ENCODE results near the gene HS2ST1.
A peak's percentile ranks its signal among the peaks of the same experiment; 100 is the strongest.
"Not testable (repeated sequence)": the region's sequence is repeated elsewhere in the genome, so short reads cannot be mapped to it uniquely, and the experiment has no call there.

HS2ST1 gene

DNA sequence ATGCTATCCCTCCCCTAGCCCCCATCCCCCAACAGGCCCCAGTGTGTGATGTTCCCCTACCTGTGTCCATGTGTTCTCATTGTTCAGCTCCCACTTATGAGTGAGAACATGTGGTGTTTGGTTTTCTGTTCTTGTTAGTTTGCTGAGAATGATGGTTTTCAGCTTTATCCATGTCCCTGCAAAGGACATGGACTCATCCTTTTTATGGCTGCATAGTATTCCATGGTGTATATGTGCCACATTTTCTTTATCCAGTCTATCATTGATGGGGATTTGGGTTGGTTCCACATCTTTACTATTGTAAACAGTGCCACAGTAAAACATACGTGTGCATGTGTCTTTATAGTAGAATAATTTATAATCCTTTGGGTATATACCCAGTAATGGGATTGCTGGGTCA, 152.3 kb downstream of the HS2ST1 start:
- DNase-seq (ENCODE audit: low spot score), result not testable (repeated sequence)

DNA sequence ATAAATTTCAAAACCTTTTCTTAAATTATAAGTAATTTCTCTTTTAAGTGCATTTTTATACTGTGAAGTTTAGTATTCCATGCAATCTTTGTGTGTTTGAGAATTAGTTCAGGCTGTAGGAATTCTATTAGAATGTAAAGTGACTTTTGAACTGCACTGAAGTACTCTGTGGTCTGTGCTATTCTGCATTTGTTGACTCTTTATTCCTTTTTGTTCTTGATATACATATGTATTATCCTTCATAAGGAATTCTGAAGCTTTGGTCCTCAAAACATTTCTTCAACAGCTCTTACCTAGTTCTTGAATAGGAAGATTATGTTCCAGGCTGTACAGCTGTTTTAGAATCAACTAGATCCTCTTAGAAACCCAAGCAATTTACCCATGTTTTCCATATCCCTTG, 158.0 kb downstream of the HS2ST1 start:
- DNase-seq (ENCODE audit: low spot score), result no peak

DNA sequence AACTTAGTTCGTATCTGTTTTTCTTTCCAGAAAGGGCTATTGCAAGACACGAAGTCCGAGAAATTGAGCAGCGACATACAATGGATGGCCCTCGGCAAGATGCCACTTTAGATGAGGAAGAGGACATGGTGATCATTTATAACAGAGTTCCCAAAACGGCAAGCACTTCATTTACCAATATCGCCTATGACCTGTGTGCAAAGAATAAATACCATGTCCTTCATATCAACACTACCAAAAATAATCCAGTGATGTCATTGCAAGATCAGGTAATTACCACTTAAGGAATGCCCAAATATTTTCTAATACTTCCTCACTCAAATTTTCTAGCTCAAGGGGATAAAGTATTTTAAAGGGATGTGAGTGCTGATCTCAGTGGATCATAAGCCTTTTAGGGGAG, 158.5 kb downstream of the HS2ST1 start:
- DNase-seq (ENCODE audit: low spot score), result no peak

DNA sequence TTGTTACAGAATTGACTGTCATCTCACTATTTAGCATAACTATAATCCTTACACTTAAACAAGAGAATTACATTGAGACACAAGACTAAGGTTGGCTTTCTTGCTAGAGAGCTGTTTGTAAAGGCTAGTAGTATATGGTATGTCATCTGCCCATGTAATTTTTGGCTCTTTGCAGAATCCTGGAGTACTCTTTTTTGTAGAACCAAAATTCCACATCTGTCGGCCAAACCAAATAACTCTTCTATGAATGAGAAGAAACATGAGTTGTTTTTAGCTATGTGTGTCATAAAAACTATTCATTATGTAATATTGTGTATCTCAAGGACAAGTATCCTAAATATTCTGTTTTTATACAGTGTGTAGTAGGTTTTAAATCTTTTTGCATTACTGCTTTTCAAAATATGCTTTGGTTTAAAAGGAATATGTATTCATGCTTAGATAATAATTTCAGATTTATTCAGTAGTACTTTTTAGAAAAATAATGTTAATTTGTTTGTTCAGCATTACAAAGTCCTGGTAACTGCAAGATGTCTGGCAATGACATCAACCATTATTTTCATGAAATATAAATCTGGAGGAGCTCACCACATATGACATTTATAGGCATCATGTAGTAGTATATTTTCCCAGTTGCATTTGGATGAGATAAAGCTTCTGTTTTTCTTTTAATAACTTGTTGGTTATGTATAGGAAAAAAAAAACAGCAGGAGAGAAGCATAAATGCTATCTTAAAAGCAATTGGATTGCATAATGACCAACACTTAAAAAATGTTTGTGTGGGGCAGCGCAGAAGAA, 159.8 kb downstream of the HS2ST1 start:
- no peak for DNase-seq (ENCODE audit: low spot score)

DNA sequence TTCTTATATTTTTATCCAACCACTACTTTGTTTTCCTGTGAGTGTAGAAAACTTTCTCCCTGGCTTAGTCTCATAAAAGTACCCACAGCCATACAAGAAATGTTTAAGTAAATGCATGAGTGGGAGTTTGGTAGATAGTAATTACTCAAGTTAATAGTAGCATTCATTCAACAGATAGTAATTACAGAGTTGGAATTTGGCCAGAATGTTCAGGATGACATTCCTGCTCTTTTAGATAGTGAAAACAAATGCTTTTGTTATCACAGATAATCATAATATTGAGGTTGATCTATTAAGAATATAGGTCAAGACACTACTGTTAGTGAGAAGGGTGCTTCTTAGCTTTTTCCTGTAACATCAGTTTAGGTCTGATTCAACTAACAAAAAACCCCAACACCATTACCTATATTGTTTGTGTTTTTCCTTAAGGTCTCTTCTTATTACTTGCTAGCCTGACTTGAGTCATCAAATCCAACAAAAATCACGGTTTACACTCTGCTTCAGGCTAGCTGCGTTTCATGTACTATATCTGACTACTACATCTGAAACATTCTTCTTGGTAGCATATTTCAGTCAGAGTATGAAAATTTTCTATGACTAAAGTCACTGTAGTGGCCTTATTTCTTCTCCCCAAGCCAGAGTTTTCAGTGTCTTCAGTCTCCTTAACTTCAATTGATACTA, 163.7 kb downstream of the HS2ST1 start:
- DNase-seq (ENCODE audit: low spot score), result no peak

DNA sequence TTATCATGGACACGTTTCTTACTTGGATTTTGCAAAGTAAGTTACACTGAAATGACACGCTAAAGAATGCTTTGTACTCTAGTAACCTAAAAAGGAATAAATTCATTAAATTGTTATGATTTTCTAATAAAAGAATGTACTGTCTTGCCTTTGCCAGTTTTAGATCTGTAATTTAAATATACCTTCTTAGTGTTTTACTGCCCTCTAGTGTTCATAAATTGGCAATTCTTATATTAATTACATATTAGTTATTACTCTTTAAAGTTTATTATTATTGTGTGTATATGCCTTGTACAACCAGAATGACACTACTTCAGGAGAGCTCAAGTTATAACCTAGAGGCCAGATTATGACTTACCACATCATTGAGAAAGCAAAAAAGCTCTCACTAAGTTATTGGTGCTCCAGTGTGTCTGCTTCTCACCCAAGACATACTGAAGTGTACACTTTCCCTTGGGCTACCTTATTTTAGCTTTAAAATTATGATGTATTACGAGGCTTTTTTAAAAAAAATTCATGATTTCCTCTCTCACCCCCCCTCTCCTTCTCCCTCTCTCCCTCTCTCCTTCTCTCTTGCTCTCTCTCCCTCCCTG, 169.9 kb downstream of the HS2ST1 start:
- peak; percentile 35 for DNase-seq (ENCODE audit: low spot score)

DNA sequence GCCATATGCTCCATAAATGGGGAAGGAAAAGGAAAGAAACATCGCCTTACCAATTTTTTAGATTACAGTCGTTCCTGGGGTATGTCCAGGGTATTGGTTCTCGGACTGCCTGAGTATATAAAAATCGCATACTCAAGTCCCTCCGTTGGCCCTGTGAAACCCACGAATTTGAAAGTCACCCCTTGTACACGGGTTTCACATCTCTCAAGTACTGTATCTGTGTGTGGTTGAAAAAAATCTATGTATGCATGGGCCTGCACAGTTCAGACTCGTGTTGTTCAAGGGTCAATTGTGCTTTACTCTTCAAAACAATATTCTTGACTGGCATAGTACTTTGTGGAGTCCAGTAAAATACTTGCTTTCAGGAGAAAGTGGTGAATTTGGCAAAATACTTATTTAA, 171.7 kb downstream of the HS2ST1 start:
- DNase-seq (ENCODE audit: low spot score), result no peak

DNA sequence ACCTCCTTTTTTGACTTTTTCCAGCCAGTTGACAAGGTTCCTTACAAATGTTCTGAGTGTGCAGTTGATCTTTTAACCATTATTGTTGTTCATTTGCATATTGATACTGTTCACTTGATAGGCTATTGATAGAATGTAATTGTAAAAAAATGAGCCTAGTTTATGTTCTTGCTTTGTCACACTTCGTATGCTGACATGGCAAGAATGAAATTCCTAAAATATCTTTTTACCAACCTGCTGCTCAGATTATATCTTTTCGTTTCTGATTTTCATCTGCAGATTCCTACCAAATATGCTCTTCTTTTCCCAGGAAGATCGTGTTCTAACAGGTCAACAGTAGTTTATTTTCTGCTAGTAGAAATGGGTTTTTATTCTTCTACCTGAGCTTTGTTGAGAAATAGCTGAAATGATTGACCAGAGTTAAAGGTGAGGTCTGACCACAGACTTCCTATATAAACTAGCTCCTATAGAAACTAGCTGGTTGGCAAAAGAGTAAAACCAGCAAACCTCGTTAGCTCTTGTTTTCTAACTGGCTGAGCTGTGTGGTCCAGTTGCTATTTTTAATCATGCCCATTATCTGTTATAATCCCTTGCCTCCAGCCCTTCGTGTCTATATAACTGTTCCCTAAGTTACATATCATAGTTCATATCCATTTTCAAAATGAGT, 174.8 kb downstream of the HS2ST1 start:
- no peak for DNase-seq (ENCODE audit: low spot score)

DNA sequence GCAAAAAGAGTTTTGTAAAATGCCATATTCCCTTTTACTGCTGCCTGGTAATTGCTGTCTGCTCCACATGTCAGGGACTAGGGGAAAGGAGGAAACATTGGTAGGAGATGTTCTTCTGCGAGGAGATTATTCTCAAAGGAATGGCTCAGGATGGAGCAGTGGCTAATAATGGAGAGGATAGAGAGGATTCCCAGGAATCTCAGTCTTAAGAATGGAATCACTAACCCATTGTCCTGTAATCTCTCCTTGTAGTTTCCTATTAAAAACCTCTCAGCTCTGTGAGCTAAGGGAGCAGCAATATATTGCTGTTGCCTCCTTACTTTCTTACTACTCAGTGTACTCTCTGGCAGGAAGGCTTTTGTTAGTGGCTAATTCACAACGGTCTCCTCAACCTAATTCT, 175.4 kb downstream of the HS2ST1 start:
- no peak for DNase-seq (ENCODE audit: low spot score)

DNA sequence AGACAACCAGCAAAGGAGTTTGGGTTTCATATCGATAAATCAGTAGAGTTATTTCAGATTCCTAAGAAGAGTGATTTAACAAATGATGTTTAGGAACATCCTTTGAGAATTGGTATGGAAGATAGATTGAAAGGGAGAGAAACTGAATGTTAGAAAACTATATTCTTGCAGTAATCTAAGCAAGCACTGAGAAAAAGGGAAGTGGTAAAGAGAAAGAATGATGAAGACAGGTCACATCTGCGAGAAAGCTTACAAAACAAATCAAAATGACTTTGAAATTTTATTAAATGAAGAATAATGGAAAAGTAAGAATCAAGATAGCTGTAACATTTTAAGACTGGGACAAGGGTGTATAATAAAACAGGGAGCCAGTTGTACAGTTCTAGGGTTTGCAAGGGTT, 177.0 kb downstream of the HS2ST1 start:
- no peak for DNase-seq (ENCODE audit: low spot score)

DNA sequence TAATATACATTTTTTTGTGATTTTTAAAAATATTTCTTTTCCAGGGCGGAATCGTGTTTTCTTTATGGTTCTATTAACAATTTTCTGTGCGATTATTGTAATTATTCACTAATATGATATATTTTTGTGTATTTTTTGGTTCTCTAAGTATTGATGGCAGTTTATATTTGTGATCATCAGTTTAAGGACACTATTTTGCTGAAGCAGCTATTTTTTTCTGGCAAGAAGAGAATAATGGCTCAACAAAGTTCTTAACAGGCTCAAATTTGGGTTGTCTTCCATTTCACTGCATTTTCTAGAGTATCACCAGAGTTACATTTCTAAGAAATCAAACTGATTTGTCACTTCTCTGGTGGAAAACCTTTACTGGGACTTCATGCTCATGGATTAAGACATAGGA, 178.4 kb downstream of the HS2ST1 start:
- DNase-seq (ENCODE audit: low spot score), result no peak

DNA sequence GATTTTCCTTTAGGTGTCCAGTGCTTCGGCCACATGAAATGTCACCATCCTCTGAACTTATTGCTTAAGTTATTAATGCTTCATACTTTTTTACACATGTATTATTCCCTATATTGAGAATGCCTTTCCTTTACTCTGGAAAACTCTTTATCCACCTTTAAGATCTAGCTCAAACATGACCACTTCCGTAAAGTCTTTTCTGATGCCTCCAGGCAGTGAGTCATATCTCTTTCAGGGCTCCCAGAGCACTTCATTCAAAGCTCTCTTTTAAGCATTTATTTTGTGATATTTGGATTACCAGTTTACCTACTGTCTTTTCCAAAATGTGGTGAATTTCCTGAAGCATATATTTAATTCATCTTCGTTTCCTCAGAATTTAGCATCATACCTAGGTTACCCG, 178.9 kb downstream of the HS2ST1 start:
- DNase-seq (ENCODE audit: low spot score), result no peak

DNA sequence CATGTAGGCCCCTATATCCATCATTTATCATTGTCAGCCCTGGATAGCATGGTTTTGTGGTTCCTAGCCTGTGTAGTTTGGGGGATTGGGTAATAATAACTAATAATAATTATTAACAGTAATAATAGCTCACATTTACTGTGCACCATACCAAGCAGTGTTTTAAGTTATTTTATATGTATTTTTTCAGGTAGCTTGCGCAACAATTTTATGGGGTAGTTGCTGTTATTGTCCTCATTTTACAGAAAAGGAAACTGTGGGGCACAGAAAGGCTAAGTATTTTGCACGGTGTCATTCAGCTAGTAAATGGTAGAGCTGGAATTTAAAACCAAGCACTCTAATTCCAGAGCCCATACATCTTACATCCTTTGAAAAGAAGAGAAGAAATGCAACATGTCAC, 179.8 kb downstream of the HS2ST1 start:
- DNase-seq (ENCODE audit: low spot score), result no peak

DNA sequence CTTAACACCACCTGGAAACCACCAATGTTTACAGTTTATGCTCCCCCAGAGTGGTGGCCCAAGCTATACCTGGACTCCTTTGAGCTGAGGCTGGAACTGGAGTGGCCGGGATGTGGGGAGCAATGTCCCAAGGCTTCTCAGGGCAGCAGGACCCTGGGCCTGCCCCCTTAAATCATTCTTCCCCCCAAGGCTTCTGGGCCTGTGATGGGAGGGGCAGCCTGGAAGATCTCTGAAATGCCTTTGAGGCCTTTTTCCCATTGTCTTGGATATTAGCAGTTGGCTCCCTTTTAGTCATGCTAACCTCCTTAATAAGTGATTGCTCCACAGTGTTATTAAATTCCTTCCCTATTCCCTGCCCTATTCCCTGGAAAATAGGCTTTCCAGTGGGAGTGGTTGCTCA, 185.8 kb downstream of the HS2ST1 start:
- DNase-seq (ENCODE audit: low spot score), result no peak

DNA sequence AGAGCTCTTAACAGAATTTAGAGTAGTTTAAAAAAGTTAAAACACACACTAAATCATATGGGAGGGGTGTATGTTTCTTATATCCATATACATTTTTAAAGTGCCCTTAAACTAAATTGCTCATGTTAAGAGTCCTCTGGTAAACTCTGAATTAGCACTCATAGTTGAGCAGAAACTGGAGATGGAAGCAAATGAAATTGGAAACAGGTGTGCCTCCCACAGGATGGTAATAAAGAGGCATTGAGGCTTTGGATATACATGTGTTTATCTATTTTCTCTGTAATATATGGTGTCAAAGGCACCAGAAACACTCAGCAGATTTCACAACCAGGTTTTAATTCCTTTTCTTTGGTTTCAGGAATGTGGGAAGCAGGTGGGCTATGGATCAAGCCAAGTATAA, 188.6 kb downstream of the HS2ST1 start:
- no peak for DNase-seq (ENCODE audit: low spot score)

DNA sequence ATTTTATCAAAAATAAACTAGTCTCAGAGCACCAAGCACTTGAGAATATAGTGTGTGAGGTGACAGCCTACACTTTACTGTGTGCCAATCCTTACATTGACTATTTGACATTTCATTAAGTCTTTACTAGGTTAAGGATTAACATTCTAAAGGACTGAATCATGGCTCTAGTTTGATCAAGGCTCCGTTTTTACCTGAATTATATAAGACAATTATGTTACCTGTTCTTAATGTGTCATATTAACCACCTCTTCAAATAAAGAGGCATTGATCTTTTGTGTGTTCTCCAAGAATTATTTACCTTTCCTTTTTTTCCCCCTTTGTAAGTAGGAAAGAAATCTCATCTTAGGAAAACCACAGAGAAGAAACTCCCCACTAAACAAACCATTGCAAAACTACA, 189.7 kb downstream of the HS2ST1 start:
- no peak for DNase-seq (ENCODE audit: low spot score)

DNA sequence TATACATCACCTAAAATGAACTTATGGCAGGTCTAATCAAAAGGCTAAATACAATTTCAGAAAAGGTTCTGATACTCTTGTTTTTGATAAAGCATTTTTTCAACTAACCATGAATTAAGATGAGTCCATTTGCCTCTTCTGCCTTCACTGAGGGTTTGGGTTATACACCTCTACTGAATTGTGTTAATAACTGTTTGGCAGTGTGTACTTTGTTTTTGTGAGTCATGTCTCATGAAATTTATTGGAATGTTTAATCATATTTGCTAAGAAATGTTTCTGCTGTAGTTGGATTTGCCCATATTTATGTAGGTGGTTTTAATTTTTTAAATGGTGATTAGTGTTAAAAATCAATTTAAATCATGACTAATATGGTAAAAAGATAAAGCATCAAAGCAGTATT, 190.5 kb downstream of the HS2ST1 start:
- DNase-seq (ENCODE audit: low spot score), result no peak

DNA sequence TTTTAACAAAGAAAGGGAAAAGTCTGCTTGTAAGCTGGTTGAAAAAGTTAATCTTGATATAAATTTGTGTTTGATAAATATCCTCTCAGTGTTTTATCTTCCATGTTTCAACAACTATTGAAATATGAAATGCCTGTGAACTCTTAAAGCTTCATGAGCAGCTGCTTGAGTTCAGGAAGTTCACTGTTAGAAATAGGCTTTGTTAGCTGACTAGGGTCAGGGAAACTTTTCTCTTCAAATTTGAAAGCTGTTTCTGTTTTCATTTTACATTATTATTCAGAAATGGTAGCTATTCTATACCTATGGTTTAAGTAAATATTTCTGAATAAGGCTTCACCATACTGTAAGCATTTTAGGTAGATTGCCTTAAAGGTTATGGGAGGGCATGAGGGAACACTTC, 191.7 kb downstream of the HS2ST1 start:
- no peak for DNase-seq (ENCODE audit: low spot score)

DNA sequence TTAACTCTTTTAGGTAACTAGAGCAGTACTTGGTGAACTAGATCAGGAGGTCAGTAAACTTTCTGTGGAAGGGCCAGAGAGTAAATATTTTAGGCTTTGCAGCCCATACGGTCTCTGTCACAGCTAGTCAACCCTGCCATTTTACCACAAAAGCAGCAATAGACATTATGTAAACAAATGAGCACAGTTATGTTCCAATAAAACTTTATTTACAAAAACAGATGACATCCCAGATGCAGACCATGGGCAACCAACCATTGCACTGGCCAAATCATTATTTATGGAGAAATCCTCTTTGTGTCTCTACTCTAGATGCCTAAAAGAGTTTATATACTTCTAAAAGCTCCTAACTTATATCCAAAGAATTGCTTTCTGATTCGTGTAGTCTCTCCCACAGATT, 192.4 kb downstream of the HS2ST1 start:
- DNase-seq (ENCODE audit: low spot score), result no peak

DNA sequence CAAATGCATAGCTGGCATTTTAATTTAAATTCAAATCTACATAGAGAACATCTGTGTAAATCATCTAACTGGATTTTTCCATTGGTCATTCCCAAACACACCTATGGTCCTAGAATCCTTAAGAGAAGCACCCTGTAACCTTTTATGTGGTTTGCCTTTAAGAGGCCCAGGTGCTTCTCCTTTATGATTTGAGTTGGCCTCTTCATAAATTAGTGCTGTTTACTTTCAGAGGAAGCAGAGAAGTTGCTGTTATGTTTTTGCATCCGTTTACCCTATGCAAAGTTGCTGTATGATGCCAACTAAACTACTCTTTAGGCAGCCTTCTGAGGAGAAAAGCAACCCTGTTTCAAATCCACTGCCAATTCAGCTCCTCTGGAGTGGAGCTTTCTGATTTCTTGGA, 193.8 kb downstream of the HS2ST1 start:
- no peak for DNase-seq (ENCODE audit: low spot score)

DNA sequence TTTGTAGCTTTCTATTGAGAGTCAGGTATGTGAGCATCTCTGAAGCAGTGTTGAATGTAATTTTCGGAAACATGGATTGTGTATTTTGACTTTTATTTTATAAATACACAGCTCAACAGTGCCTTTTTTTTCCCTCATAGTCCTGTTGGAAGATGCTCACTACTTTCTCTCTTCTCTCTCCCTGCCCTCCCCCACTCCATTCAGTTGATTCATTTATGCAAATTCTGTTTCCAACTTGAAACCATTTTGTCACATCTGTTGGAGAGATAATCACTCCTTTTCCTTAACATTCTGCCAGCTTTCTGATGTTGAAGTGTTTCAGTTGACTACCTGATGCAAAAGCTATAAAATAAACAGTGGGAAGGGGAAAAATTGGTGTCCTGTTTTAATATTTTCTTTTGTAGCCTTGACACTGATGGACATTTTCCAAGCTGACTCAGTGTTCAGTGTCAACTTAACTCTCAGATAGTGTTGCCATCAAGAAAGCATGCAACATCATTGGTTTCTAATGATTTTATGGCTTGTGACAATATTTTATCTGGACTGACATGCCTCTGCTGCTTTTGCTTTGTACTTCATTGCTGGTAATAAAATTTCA, 194.5 kb downstream of the HS2ST1 start:
- no peak for DNase-seq (ENCODE audit: low spot score)

DNA sequence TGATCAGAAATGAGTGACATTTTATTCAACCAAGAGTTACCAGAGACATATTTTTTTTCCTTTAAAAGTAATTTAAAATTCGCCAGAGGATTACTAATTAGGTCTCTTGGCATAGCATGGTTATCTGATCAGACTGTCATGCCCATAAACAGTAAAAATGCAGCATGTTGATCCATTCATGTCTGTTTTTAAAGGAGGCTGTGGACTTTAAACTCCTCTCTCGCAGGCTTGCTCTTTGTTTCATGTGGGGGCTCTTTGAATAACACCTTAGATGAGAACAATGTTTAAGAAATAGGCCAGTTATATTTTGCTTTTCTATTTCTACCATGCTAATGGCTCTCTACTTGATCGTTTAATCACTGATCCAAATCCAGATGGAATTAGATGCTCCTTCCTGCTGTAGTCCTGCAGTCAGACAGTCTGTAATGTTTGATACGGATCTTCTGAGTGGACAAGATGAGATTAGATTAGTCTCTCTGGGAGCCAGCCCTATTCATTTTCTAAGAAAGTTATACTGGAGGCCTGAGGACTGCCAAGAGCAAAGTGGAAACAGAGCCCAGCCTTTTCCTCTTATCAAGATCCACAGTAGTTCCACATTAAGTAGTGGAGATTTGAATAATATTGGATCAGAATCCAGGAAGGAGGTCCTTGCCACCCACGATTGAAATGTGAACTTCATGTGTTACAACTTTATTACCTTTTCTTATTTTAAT, 197.4 kb downstream of the HS2ST1 start:
- no peak for DNase-seq (ENCODE audit: low spot score)

Data from AG20443 (cell line).